HG02642 (cell line): Measurements from ENCODE around the gene CDK14.

Experiments used
- ATAC-seq: cut with Tn5 transposase; IDR thresholded peaks from one replicate; pipeline ENCODE4 v1.9.1; 2021; ENCODE audit warnings: mild to moderate bottlenecking; ENCODE audit not compliant: unreplicated experiment, poor library complexity

The CDK14 gene

GRCh38 chr7:91226411-91226810 lies 630.3 kb downstream of the CDK14 start:
- ATAC-seq = no peak

- no peak for ATAC-seq
Observed at GRCh38 chr7:91228327-91228726, 632.2 kb downstream of the CDK14 start.

DNA sequence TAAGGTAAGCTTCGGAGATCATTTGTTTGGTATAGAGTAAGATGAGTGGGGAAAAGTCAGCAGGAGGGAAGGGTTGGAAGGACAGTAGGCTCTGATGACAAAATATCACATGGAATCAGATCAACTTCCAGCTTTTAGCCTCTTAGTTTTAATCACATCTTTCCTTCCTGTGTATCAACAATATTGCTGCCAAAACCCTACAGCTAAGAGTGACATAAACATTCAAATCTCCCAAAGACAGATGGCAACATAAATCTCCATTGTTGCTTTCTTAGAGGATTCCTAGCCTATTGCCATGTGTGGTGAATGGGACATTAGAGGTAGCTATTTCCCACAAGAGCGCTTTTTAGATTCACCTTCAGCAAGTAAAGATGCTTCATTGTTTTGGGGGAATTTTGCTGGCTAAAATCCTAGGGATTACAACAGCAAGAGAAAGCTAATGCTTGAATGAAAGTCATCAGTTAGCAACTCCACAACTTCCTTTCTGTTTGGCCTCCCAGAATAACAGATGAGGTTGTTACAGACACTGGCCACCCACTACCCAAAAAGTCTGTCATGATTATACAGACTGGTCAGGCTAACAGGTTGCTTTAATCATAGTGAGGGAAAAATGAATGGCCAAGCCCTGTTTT lies 632.9 kb downstream of the CDK14 start:
- no peak for ATAC-seq

DNA sequence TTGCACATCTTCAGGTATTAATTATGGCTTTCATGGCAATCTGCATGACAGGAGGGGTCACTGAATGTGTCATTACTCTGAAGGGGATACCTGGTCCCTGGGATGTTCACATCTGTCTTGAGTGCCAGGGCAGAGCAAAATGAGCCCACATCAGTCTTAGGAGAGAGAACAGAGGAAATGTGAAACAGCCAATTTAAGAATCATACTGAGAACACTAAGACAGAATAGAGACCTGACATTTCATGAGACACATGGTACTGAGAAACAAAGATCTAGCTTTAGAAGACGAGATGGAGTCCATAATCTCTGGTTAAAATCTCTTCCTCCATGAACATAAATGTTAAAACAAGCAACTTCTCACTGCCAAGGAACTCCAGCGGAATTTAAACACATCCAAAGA lies 634.0 kb downstream of the CDK14 start:
- ATAC-seq = no peak

- ATAC-seq = no peak
Observed at GRCh38 chr7:91230503-91230902, 634.4 kb downstream of the CDK14 start.

DNA sequence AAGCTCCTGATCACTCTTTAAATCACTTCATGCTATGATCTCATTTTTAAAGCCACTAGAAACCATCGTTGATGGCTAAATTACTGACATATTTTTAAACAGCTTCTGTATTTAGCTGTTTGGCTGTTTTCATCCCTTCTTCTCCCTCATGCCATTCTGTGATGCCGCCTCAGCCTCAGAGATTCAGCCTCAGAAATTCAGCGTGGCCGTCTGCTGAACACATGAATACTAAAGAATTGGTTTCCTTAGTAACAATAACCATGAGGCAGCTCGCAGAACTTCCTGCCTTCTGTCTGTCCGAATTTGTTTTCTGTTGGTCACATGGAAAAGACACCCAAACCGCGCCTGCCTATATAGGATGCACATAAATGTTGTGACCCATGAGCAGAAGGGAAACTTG lies 637.1 kb downstream of the CDK14 start:
- no peak for ATAC-seq

- ATAC-seq = no peak
Observed at GRCh38 chr7:91235211-91235832, 639.2 kb downstream of the CDK14 start.

DNA sequence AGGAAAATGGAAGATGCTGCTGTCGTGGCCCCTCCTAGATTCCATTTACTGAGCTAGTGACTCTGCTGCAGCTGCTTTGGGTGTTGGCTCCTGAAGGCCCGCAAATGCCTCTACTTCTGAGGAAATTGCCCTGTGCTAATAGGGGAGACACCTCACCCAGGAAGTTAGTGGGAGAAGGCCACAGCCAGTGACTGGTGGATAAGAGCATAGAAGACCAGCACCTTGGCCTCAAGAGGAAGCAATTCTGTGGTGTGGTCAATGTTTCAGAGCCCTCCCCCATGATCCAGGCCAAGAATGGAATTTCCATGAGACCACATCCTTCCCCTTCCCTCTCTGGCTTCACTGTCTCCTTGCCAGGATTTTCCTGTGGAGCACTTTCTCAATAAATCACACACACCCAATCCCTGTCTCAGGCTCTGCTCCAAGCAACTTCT lies 643.1 kb downstream of the CDK14 start:
- ATAC-seq = no peak

DNA sequence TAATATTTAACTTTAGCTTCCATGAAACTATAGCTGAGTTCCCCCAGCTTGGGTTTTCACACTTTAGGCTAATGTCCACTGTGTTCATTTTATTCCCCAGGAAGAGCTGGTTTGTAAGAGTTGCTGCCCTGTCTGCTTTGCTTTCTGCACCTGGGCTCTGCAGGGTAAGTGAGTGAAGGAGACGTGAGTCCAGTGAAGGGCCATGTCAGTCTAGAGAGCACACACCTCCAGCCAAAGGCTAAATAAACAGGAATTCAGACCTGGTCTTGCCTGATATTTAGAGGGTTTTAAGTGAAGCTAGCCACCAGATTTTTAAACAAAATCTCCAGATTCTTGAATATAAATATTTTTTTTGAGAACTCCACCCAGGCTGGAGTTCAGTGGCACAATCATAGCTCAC lies 643.7 kb downstream of the CDK14 start:
- no peak for ATAC-seq

DNA sequence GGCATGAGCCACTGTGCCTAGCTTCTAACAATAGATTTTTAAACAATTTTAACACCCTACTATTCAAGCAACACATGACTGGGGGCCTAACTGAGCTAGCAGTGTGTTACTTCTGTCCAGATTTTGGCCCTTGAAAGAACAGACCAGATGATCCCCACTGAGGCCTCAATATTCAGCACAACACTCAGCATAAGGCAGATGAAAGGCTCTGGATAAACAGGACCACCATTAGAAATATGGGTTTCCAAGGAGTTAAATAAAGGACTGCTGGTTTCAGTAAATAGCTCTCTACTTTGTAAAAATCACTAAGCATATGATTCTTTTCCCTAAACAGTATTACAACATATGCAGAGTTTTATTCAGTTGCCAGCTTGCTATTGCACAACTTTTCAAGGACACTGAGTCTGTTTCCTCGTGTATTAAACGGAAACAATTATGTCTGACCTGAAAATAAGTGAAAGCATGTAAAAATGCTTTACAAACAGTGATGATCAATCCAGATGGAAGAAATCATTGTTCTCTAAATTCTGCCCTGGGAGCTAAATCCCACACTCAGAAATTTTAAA lies 644.3 kb downstream of the CDK14 start:
- ATAC-seq = no peak

- no peak for ATAC-seq
Observed at GRCh38 chr7:91242097-91242844, 646.1 kb downstream of the CDK14 start.

DNA sequence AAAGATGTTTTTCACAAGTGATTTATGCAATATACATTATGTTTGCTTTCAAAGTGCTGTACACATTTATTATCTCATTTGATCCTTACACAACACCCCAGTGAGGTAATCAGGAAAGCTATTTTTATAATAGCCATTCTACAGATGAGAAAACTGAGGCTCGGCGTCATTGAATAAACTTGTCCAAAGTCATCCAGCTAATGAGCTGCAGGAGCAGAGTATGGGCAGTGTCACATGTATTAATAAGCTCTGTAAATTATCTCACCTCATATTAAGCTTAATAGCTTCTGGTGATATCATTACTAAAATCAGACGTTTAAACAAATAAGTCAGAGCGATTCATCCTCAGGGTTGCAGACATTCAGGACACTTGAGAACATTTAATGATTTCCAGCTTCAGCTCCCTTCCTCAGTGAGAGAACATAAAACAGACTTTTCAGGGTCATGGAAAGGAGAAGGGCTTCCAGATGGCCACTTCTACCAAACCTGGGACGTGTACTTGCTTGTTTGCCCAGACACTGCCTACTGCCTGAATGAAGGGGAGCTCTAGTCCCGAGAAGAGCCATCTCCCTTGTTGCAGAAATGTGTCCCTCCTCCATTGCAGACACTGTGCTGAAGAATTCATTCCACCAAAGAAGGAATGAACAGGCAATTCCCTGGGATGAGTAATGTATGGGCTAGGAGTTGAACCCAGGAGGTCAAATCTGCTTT lies 647.6 kb downstream of the CDK14 start:
- ATAC-seq = no peak

DNA sequence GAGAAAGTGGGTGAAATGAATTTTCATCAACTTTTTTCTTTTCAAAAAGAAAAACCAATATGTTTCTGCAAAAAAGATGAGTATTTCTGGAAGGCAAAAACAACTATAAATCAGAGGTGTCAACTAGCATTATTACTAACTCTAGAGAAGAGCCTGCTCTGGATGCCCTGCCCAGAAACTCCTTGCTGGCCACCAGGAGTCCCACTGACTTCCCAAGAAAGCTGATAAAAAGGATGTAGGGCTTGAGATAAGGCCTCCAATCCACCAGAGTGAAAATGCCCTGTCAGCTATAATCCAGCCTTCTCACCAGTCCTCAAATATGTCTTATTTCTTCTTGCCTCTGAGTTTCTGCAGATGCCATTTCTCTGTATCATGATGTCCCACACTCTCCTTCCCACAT lies 651.4 kb downstream of the CDK14 start:
- ATAC-seq = no peak

DNA sequence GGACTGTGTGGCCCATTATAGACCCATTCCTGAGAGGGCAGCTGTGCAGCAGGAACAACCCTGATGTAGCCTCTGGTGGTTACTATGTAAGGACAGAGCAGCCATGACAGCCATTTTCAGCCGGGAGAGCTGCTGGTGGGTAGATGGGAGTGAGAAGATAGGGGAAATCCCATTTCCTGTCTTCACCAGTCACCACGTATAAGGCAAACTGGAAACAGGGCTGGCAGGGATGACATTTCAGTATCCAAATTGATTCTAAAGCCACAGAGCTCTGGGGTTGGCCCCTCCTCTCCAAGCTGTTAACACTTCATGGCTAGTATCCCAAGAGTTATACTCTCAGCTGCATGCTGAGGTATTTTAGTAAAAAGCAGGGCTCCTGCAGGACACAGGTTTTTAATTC lies 652.9 kb downstream of the CDK14 start:
- ATAC-seq = no peak

GRCh38 chr7:91249506-91250233 lies 653.5 kb downstream of the CDK14 start:
- no peak for ATAC-seq

DNA sequence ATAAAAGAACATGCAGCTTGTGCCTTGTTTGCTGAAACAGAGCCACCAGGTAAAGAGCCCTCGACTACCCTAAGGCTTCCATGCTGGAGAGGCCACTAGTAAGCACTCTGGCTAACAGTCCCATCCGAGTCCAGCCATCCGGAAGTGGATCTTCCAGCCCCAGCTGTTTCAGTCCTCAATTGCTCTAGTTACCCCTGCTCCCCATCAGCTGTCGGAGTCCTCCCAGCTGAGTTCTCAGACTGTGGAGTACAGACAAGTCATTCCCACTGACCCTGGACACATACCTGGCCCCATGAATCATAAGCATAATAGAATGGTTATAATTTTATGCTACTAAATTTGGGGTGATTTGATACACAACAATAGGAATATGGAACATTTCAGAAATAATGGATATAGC lies 654.6 kb downstream of the CDK14 start:
- no peak for ATAC-seq

- no peak for ATAC-seq
Observed at GRCh38 chr7:91251877-91252276, 655.8 kb downstream of the CDK14 start.
